Peyer's patch (tissue), 4 donors: ENCODE results near the gene CAPN5. TPM values are rescaled to one million over a fixed set of nuclear protein-coding genes. Genes with fewer than 3 reads are reported as not detected.

Source experiments
- DNase-seq, 3 donors: peaks; one replicate each; pipeline ENCODE4 v3.0.0-alpha.2; 2017 to 2019
- H3K27ac ChIP-seq, 4 donors: fragments of 200-600 bp; sonication (generic); one replicate each; pipeline ENCODE4 v1.5.1; 2016 to 2019
- H3K27me3 ChIP-seq, 2 donors: fragments of 200-600 bp; sonication (generic); one replicate each; pipeline ENCODE4 v1.5.1; 2019
- H3K36me3 ChIP-seq, 3 donors: fragments of 200-600 bp; sonication (generic); one replicate each; pipeline ENCODE4 v1.5.1; 2016 to 2019
- H3K4me1 ChIP-seq, 4 donors: fragments of 200-600 bp; sonication (generic); one replicate each; pipeline ENCODE4 v1.5.1; 2016 to 2019
- H3K4me3 ChIP-seq, 4 donors: fragments of 200-600 bp; sonication (generic); 1 replicate in 3 of 4; 2 replicates in 1 of 4; pipeline ENCODE4 v1.5.1; 2016 to 2019; ENCODE audit warnings: mild to moderate bottlenecking in 1 of 4
- H3K9me3 ChIP-seq, 4 donors: fragments of 200-600 bp; sonication (generic); one replicate each; pipeline ENCODE4 v1.5.1; 2016 to 2019; ENCODE audit warnings: mild to moderate bottlenecking in 1 of 4
- POLR2A ChIP-seq, 2 donors: fragments of 450-650 bp; IDR thresholded peaks; one replicate each; pipeline ENCODE4 v1.5.1; 2017; ENCODE audit warnings: antibody characterized with exemption in 2 of 2, mild to moderate bottlenecking in 2 of 2, moderate library complexity in 2 of 2
- total RNA-seq, 4 donors: library from RNA; depleted of rRNA; stranded (reverse); fragments of >200 nt; gene quantifications; one replicate each; pipeline ENCODE4 v1.1.0, GENCODE V29; 2016
- TF ChIP-seq, protein P1 (sequence below), 6 experiments: fragments of 450-650 bp in 4 of 6; fragments of 200-600 bp in 2 of 6; sonication (generic) in 1 of 6; IDR thresholded peaks; one replicate each; pipeline ENCODE4 v1.5.1; 2017 to 2019; ENCODE audit warnings: antibody characterized with exemption in 6 of 6, mild to moderate bottlenecking in 3 of 6, moderate library complexity in 1 of 6

Gene CAPN5
- total RNA-seq, 4 donors from 2014 or later, result 75.9 to 203 (median 162) TPM

DNA sequence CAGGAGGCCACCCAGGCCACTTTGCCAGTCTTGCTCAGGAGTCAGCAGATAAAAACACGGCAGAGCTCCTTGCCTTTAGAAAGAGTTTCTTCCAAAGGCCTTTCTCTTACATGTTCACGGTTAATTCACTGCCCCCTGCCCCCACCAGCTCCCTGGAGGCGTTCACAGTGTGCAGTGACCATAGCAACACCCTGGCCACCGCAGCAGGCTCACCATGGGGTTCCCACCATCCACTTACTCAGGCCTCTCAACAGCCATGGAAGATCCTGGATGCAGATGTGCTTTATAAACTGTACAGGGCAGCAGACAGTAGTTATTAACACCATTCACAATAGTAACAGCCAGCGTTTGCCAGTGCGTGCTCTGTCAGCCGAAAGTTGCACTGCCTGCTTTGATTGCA, 50.7 kb downstream of the CAPN5 start:
- no peaks in the 10 kb centered on the region for H3K9me3 ChIP-seq
- no peak overlapping the region for H3K27ac ChIP-seq
- H3K27me3 ChIP-seq, result no peaks in the 10 kb centered on the region
- H3K36me3 ChIP-seq, result peaks cover 0 to 81% (median 0%) of the 10 kb centered on the region in 3 donors
- TF ChIP-seq, protein P1, sequence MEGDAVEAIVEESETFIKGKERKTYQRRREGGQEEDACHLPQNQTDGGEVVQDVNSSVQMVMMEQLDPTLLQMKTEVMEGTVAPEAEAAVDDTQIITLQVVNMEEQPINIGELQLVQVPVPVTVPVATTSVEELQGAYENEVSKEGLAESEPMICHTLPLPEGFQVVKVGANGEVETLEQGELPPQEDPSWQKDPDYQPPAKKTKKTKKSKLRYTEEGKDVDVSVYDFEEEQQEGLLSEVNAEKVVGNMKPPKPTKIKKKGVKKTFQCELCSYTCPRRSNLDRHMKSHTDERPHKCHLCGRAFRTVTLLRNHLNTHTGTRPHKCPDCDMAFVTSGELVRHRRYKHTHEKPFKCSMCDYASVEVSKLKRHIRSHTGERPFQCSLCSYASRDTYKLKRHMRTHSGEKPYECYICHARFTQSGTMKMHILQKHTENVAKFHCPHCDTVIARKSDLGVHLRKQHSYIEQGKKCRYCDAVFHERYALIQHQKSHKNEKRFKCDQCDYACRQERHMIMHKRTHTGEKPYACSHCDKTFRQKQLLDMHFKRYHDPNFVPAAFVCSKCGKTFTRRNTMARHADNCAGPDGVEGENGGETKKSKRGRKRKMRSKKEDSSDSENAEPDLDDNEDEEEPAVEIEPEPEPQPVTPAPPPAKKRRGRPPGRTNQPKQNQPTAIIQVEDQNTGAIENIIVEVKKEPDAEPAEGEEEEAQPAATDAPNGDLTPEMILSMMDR (IDR thresholded peaks at IDR 0.05), result no peak
- no peak for TF ChIP-seq POLR2A (IDR thresholded peaks at IDR 0.05)
- H3K4me1 ChIP-seq, result peaks cover 0 to 9% (median 0%) of the 10 kb centered on the region in 4 donors
- DNase-seq, result no peak
- no peak overlapping the region for H3K4me3 ChIP-seq

DNA sequence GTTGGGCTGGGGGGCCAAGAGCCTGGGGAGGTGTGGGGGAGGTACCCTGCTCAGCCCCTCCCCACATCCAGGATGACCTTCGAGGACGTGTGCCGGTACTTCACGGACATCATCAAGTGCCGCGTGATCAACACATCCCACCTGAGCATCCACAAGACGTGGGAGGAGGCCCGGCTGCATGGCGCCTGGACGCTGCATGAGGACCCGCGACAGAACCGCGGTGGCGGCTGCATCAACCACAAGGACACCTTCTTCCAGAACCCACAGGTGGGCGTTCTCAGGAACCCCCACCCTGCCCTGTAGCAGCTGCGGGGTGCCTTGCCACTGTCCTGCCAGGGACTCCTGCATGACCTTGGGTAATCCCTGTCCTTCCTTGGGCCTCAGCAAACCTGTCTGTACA, 51.3 kb downstream of the CAPN5 start:
- peaks cover 0 to 87% (median 0%) of the 10 kb centered on the region in 3 donors for H3K36me3 ChIP-seq
- no peak overlapping the region for H3K4me3 ChIP-seq
- no peak overlapping the region for H3K27ac ChIP-seq
- DNase-seq, result no peak
- H3K4me1 ChIP-seq, result peaks cover 0 to 3% (median 0%) of the 10 kb centered on the region in 4 donors
- no peaks in the 10 kb centered on the region for H3K27me3 ChIP-seq
- H3K9me3 ChIP-seq, result no peaks in the 10 kb centered on the region
- TF ChIP-seq, protein P1 (IDR thresholded peaks at IDR 0.05), result no peak
- TF ChIP-seq POLR2A (IDR thresholded peaks at IDR 0.05), result no peak

DNA sequence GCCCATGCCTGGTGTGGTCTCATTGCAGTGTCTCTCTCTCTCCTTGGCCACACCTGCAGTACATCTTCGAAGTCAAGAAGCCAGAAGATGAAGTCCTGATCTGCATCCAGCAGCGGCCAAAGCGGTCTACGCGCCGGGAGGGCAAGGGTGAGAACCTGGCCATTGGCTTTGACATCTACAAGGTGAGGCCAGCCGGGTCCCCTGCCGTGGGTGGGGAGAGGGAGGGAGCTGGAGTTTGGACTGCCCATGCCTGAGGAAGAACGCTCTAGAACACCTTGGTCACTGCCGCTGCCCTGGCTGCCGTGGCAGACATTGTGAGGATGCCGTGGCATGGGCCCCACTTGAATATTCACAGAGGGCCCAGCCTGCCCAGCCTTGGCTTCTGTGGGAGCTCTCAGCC, 52.2 kb downstream of the CAPN5 start:
- Histone ChIP-seq H3K27me3 (no peaks in the 10 kb centered on the region), H3K27ac (no peak overlapping the region), H3K36me3 (peaks cover 0 to 90% (median 0%) of the 10 kb centered on the region in 3 donors), H3K4me1 (no peaks in the 10 kb centered on the region), H3K9me3 (no peaks in the 10 kb centered on the region), H3K4me3 (no peak overlapping the region)
- TF ChIP-seq, protein P1 (IDR thresholded peaks at IDR 0.05), result no peak
- TF ChIP-seq POLR2A (IDR thresholded peaks at IDR 0.05), result no peak
- DNase-seq, result no peak

DNA sequence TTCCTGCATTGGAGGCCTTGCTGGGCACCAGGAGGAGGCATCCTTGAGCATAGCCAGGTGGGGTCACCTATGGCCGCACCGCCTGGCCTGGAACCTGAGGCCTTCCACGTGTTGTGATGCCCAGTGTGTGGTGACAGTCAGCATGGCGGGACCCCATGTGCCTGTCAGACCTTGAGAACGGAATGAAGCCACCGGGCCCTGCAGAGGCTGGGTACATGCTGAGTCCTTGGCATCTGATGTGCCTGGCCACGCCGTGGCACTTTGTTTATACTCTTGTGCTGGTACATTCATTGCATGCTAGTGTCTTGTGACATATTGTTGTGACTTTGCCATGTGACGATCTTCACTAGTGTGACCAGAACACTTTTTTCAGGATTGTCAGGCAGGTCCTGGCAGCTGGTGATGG, 52.8 kb downstream of the CAPN5 start:
- peaks cover 0 to 85% (median 0%) of the 10 kb centered on the region in 3 donors for H3K36me3 ChIP-seq
- H3K27me3 ChIP-seq, result no peaks in the 10 kb centered on the region
- no peak for TF ChIP-seq POLR2A (IDR thresholded peaks at IDR 0.05)
- TF ChIP-seq, protein P1 (IDR thresholded peaks at IDR 0.05), result no peak
- H3K4me3 ChIP-seq, result no peak overlapping the region
- H3K27ac ChIP-seq, result no peak overlapping the region
- no peaks in the 10 kb centered on the region for H3K9me3 ChIP-seq
- no peak for DNase-seq
- H3K4me1 ChIP-seq, result no peaks in the 10 kb centered on the region

DNA sequence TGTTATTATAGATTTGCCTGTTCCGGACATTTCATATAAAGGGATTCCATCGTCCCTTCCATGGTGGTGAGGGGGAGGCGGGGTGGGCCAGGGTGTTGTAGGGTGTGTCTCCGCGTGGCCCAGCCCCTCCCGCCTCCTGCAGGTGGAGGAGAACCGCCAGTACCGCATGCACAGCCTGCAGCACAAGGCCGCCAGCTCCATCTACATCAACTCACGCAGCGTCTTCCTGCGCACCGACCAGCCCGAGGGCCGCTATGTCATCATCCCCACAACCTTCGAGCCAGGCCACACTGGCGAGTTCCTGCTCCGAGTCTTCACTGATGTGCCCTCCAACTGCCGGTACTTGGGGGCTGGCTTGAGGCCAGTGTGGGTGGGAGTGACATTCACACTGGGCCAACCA, 53.8 kb downstream of the CAPN5 start:
- Histone ChIP-seq H3K36me3 (peaks cover 0 to 79% (median 0%) of the 10 kb centered on the region in 3 donors), H3K27me3 (no peaks in the 10 kb centered on the region), H3K9me3 (no peaks in the 10 kb centered on the region), H3K4me1 (no peaks in the 10 kb centered on the region), H3K27ac (no peak overlapping the region), H3K4me3 (no peak overlapping the region)
- TF ChIP-seq, protein P1 (IDR thresholded peaks at IDR 0.05), result no peak
- no peak for TF ChIP-seq POLR2A (IDR thresholded peaks at IDR 0.05)
- DNase-seq, result no peak
